Fibroblast of skin of abdomen (primary cell): ENCODE data around the gene MSI1. TPM values are rescaled to one million over a fixed set of nuclear protein-coding genes. Genes with fewer than 3 reads are reported as not detected.

Source experiments
- DNase-seq: peaks from one replicate; pipeline ENCODE4 v3.0.0-alpha.2; 2013
- polyA plus RNA-seq, 2 experiments: library from polyadenylated mRNA; unstranded; fragments of 120-200 nt; gene quantifications; one replicate each; pipeline ENCODE4 v1.2.1, GENCODE V29; 2013; ENCODE audit not compliant: insufficient read length in 2 of 2

The MSI1 gene
- 2.6 TPM for polyA plus RNA-seq (2013, experiment 1 of 2; ENCODE audit: insufficient read length)
- polyA plus RNA-seq (2013, experiment 2 of 2; ENCODE audit: insufficient read length): 3.1 TPM

- DNase-seq: no peak
Observed at GRCh38 chr12:120368789-120369602, at the start of gene MSI1. Gene MSI1, minus strand, starts transcription at chr12:120369164. Its CDS starts 73 bp downstream, at chr12:120369091.

- no peak for DNase-seq
Observed at GRCh38 chr12:120417917-120418580, 49.1 kb upstream of the MSI1 start.

DNA sequence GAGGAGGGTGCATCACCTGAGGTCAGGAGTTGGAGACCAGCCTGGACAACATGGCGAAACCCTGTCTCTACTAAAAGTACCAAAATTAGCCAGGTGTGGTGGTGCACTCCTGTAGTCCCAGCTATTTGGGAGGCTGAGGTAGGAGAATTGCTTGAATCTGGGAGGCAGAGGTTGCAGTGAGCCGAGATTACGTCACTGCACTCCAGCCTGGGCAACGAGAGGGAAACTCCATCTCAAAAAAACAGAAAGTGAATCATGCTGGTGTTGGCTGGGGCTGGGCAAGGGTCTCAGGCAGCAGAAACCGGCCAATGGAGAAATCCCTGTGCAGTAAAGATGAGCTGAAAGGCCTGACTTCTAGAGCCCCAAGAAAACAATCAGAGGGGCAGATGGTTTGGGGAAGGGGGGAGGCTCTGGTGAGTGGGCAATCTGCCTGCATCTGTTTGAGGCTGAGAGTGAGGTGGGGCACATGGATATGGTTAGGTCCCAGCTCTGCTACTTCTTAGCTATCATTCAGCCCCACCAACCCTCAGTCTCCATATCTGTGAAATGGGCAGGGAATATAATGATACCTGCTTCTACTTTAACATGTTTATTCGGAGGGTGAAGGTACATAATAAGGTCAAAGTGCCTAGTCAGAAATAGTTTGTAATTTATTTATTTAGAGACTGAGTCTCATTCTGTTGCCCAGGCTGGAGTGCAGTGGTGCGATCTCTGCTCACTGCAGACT, 47.7 kb upstream of the MSI1 start:
- no peak for DNase-seq

- DNase-seq: no peak
Observed at GRCh38 chr12:120413901-120414695, 45.1 kb upstream of the MSI1 start.

GRCh38 chr12:120412421-120412820, 43.5 kb upstream of the MSI1 start:
- no peak for DNase-seq

- DNase-seq: no peak
Observed at GRCh38 chr12:120408771-120409170, 39.8 kb upstream of the MSI1 start.

GRCh38 chr12:120406553-120406952, 37.6 kb upstream of the MSI1 start:
- no peak for DNase-seq

- no peak for DNase-seq
Observed at GRCh38 chr12:120406069-120406468, 37.1 kb upstream of the MSI1 start.

- DNase-seq: no peak
Observed at GRCh38 chr12:120404271-120404670, 35.3 kb upstream of the MSI1 start.

GRCh38 chr12:120403869-120404268, 34.9 kb upstream of the MSI1 start:
- no peak for DNase-seq

DNA sequence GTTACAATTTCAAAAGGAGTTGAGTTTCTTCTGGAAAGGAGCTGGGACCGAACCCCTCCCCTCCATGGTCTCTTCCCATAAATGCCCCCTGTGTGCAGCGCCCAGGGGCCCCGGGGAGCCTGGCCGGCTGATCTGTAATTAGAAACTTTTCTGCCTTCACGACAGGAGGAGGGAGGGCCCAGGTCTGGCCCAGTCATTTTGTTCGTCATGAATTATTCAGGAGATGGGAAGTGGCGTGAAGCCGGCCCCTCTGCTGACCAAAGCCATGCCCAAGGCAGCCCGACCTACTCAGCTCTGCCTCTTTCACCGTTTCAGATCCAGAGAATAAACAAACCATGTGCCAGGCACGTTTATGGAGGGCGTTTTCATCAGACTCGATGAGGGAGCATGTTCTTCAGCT, 33.3 kb upstream of the MSI1 start:
- no peak for DNase-seq

DNA sequence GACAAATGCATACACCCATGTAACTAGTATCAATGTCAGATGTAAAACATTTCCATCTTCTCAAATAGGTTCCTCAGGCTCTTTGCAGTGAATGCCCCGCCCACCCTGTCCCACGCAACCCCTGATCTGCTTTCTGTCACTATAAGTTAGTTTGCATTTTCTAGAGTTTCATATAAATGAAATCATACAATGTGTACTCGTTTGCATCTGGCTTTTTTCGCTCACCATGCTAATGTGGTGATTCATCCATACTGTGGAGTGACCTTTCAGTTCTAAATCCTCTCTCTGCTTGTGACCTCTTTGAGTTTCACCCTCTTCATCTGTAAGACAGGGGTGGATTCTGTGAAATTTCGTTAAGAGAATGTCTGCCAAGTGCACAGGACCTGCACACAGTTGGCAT, 30.6 kb upstream of the MSI1 start:
- peak; percentile 49 for DNase-seq

DNA sequence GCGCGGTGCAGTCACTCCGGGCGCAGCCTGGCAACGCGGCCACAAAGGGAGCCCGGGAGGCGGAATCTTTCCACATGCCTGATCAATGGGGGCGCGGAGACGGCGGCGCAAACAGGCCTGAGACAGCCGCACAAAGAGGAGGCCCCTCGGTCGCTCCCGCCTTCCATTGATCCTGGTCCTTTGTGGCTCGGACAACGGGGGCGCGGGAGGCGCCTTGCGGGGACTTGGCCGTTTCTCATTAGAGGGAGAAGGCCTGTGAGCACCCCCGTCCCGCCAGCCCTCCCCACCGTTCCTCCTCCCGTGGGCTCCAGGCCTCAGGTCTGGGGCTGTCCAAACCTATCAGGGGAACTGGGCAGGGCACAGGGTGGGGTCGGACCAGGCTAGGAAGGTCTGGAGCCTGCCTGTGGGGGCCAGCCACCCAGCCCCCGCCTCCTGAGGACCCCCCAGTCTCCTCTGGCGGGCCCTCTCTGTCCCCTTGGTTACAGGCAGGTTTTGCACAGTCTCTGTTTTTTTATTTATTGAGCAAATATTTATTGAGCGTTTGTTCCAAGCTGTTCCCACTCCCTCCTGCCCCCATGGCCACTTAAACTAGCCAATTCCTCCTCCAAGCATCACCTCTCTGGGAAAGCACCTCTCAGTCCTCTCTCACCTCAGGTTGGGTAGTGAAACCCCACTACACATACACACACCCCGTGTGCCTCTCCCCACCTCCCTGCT, 29.0 kb upstream of the MSI1 start:
- DNase-seq: no peak

GRCh38 chr12:120394483-120395367, 25.8 kb upstream of the MSI1 start:
- no peak for DNase-seq

GRCh38 chr12:120390540-120391120, 21.7 kb upstream of the MSI1 start:
- no peak for DNase-seq

GRCh38 chr12:120388691-120389481, 19.9 kb upstream of the MSI1 start:
- DNase-seq: no peak

DNA sequence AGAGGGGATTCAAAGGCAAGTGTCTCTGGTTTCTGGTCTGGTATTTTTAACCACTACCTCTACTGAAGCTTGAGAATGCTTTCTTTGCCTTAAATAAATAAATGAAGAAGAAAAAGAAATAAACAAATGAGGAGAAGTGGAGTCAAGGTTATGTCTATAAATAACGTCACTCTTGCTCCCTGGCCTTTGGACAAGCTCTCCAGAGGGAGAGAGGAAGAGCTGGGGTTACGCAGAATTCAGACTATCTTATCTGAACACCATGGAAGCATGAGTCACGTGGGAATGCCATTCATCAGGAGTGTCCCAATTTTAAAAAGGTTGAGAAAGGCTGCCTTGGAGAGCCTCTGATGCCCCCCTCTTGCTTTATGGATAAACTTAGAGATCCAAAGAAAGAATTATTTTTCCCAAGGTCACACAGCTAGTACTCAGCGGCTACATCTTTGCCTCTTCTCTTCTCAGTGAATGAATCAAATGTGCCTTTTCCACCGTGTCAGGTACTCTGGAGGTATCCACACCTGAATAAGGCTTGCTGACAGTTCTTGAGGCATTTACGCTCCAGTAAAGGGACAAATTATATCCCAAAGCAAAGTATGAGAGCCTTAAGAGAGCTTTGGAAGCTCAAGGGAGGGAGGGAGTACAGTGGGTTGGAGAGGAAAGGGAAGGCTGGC, 12.9 kb upstream of the MSI1 start:
- no peak for DNase-seq

DNA sequence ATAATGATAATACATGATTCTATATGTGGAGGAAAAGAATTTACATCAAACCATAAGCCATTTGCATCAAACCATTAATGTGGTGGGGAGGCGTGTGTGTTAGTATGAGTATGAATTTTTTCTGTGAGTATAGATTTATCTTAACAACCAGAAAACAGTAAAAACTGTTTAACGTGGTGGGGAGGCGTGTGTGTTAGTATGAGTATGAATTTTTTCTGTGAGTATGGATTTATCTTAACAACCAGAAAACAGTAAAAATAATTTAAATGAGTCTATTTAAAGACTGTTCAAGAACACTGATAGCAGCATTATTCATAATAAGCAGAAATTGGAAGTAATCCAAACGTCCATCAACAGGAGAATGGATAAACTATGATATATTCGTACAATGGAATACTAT, 9.1 kb upstream of the MSI1 start:
- no peak for DNase-seq

GRCh38 chr12:120377611-120378010, 8.6 kb upstream of the MSI1 start:
- no peak for DNase-seq
